ENCODE results near the gene PLEK2.

DNA sequence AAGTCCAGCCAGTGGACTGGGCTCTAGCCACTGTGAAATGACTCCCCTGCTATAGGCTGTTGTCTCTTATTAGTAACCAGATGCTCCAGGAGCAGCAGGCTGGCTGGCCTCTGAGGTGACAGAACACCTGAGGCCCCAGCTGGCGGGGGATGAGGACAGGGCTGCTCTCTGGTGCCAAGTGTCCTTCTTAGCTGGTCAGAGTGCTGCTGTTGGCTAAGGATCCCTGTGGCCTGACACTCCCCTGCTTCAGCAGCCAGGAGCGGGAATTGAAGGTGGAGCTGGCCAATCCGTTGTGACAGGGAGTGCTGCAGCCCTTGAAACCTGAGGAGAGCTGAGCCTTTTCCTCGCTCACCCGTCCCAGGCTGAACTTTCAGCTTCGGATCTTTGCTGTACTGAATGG is 45.8 kb upstream of the PLEK2 start:
- TF ChIP-seq, protein P1, sequence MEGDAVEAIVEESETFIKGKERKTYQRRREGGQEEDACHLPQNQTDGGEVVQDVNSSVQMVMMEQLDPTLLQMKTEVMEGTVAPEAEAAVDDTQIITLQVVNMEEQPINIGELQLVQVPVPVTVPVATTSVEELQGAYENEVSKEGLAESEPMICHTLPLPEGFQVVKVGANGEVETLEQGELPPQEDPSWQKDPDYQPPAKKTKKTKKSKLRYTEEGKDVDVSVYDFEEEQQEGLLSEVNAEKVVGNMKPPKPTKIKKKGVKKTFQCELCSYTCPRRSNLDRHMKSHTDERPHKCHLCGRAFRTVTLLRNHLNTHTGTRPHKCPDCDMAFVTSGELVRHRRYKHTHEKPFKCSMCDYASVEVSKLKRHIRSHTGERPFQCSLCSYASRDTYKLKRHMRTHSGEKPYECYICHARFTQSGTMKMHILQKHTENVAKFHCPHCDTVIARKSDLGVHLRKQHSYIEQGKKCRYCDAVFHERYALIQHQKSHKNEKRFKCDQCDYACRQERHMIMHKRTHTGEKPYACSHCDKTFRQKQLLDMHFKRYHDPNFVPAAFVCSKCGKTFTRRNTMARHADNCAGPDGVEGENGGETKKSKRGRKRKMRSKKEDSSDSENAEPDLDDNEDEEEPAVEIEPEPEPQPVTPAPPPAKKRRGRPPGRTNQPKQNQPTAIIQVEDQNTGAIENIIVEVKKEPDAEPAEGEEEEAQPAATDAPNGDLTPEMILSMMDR (conservative IDR thresholded peaks at IDR 0.05 in 1 of 2, IDR thresholded peaks at IDR 0.05 in 1 of 2; ENCODE audit: extremely low read depth in 1 of 2, insufficient read depth in 1 of 2, low read depth in 1 of 2, low read length in 2 of 2): no peak
- no peak for TF ChIP-seq EZH2 (IDR thresholded peaks at IDR 0.05; ENCODE audit: borderline replicate concordance, low read length)

Data from mammary epithelial cell (primary cell).